Stimulated activated CD4-positive, alpha-beta T cell treated with anti-CD3 and anti-CD28 coated beads, Interleukin-12 subunit alpha, Interleukin-12 subunit beta, amount 100 ng/mL, for 24 hours (primary cell): Measurements from ENCODE around the gene IDS.

ENCODE experiments used
- DNase-seq, 2 experiments: peaks; one replicate each; pipeline ENCODE4 v3.0.0-alpha.2; 2020; ENCODE audit warnings: low read depth in 2 of 2

Gene IDS

DNA sequence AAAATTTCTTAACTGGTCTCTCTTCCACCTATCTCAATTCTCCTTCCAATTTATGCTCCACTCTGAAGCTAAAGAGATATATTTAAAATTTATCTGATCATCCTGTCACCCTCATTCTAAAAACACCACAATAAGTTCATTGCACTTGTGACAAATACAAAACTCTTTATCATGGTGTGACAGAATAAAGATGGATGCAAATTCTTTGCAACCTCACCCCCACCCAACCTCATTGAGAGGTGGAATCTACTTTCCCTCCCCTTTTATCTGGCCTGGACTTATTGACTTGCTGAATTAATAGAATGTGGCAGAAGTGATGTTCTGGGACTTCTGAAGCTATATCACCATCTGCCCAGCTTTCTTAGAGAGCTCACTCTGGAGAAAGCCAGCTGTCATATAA is 46.5 kb downstream of the IDS start:
- no peak for DNase-seq

DNA sequence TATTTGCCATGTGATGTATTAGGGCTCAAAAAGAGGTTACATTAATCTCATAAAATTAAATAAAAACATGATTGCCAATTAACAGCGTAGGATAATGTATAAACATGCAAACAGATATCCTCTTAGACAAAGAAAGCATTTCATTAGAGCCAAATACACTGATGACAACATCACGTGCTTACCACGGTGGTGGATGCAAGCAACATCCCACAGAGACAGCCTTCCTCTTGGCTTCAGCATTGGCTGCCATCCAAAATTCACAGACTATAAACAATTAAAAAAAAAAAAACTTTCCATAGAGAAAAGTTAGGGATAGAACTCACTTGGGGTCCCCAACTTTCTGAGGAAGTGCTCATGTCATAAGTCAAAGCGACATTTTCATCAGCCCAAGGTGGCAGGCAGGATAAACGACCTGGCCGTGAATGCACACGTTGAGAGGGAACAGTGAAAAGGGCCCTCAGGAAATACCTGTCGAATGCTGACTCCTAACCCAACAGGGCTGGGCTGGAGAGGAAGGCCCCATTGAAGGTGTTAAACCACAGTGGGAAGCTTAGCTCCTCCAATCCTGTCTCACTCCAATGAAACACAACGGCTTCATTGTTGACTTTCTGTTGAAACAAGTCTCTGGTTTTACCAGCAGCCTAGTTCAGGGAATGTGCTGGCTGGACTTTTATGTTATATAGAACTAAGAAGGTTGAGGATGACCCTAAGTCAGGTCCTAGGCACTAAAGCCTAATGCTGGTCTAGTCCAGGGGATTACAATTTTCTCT is 48.4 kb downstream of the IDS start:
- DNase-seq = no peak

DNA sequence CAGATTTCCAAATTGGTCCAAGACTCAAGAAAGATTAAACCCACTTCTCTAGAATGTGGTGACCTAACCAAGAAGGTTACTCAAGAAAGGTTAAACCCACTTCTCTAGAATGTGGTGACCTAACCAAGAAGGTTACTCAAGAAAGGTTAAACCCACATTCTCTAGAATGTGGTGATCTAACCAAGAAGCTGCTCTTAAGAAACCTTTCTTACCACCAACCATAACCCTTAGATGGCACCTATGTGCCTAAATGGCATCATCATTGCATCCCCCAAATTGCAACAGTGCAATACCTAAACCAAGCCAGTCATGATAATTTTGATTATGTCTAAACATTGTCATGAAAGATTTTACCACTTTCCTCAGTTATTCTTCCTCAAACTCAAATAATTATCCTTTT is 49.2 kb downstream of the IDS start:
- no peak for DNase-seq

DNA sequence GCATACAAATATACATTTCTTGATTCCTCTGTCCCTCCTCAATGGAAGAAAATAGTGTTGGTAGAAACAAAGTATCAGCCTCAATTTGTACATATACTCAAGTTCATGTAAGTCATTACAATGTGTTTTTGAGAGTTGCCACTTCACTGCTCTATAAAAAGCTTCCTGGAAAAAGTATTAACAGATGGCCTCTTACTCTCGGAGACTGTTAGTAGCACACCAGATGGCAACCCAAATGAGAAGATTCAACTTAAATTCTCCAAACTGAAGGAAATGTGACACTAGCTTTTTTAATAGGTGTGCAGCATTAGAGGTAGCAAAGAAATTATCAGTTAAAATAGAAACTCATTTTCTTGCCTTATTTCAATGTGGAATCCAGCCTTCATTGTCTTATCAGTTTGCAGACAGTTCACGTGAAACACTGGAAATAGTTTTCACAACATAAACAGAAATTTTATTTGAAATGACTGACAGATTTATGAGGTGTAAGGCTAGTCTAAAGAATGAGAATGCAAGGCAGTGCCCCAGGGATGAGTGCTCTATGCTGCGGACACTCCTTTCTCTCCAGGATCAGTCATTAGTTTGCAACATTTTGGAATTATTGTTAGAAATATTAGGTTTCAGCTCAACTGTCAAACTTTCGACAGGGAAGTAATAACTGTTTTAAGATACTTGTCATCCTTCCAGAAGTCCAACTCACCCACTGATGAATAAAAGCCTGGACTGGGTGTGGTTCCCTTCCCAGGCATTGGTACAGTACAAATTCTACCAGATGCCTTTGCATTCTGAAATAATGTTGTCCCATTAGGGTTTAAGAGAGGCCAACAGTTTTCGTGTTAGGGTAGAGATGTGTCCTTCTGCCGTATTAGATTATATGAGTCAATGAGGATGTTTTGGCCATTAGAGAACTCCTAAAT is 50.9 kb downstream of the IDS start:
- DNase-seq = no peak

DNA sequence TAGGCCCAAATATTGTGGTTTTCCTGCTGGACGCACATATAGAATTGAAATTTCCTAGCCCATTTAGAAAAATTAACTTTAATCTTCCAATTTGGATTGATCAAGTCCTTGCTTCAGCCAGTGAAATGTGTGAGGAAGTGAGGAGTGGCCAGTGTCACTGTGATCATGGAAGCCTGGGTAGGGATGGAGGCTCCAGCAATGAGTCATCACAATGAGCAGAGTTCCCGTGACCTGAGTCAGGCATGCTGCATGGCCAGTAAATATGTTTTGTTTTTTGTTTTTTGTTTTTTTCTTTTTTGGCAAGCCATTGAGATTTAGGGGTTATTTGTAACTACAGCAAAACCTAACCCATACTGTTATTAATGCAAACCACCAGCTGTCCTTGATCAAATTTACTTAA is 52.1 kb downstream of the IDS start:
- DNase-seq = no peak

DNA sequence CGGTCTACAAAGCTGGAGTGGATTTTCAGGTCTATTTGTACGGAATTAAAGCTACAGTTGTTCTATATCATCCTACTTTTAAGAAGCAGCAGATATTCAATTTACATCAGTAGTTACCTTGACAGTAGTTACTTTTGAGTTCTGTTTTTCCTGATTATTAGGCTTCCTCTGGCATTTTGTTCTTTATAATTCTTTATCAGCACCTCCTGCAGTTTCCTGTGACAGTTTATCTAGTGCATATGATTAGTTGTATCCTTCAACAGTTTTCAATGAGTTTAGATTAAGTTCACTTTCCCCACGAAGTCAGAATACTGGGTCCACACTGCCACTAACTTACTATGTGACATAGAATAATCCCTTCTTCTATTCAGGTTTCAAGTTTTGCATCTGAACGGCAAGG is 71.7 kb downstream of the IDS start:
- no peak for DNase-seq

DNA sequence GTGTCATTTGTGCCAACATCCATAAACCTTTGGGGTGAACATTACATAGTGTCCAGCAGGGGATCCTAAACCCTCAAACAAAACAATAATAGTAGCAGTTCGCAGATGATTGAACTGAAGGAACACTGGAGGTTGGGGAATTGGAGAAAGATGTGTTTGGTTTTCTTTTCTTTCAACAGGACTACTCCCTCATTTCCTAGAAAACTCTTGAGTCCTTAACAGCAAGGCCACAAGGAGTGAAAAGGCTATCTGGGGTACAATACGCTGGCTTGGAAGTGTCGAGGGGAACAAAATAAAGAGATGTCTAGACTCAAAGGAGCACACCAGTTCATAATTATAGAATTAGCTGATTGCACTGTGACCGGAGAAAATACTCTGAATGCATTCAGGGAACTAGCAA is 72.1 kb downstream of the IDS start:
- DNase-seq = no peak
